Naive thymus-derived CD8-positive, alpha-beta T cell (primary cell): ENCODE results near the gene RPL11. TPM values are rescaled to one million over a fixed set of nuclear protein-coding genes. Genes with fewer than 3 reads are reported as not detected.

Source experiments
- ATAC-seq, 2 donors: fragments of 150-1000 bp; cut with Tn5 transposase in 1 of 2; sonication (Bioruptor Pico), chemical (Tn5 transposase) in 1 of 2; 1 replicate in 1 of 2; 2 replicates in 1 of 2; pipeline ENCODE4 v1.10.0; 2021; ENCODE audit warnings: mild to moderate bottlenecking in 2 of 2, moderate library complexity in 2 of 2
- POLR2A ChIA-PET: fragments of 350-600 bp; sonication (Branson Sonifier 250); formaldehyde crosslinking; loops from one replicate; lab custom pipeline; 2021; ENCODE audit warnings: antibody characterized with exemption; lab: Charles Lee
- DNase-seq, 10 donors: peaks; one replicate each; pipeline versions ENCODE4 v3.0.0 to v3.0.0-alpha.2; 2020 to 2022
- H3K27ac Mint-ChIP-seq, 10 donors: one replicate each; pipeline ENCODE4 v1.8.0; 2020 to 2022; ENCODE audit warnings: mild to moderate bottlenecking in 10 of 10, mixed read lengths in 10 of 10, moderate library complexity in 4 of 10, inconsistent platforms in 1 of 10
- H3K27me3 Mint-ChIP-seq, 5 donors: one replicate each; pipeline ENCODE4 v1.8.0; 2021 to 2022; ENCODE audit warnings: mixed read lengths in 5 of 5
- H3K36me3 Mint-ChIP-seq, 3 donors: one replicate each; pipeline ENCODE4 v1.8.0; 2020 to 2022; ENCODE audit warnings: mixed read lengths in 3 of 3, mild to moderate bottlenecking in 2 of 3, inconsistent platforms in 1 of 3
- H3K4me1 Mint-ChIP-seq, 4 donors: one replicate each; pipeline ENCODE4 v1.8.0; 2021 to 2022; ENCODE audit warnings: mixed read lengths in 4 of 4
- H3K4me3 Mint-ChIP-seq, 10 donors: one replicate each; pipeline ENCODE4 v1.8.0; 2020 to 2022; ENCODE audit warnings: mild to moderate bottlenecking in 10 of 10, mixed read lengths in 10 of 10, moderate library complexity in 6 of 10, inconsistent platforms in 1 of 10
- H3K9me3 Mint-ChIP-seq, 9 donors: one replicate each; pipeline ENCODE4 v1.8.0; 2020 to 2022; ENCODE audit warnings: mixed read lengths in 9 of 9, mild to moderate bottlenecking in 3 of 9, inconsistent platforms in 1 of 9, moderate library complexity in 1 of 9
- polyA plus RNA-seq, 3 donors: library from polyadenylated mRNA; unstranded; fragments of 300-500 nt; fragmentation: Illumina TruSeq; gene quantifications; one replicate each; pipeline ENCODE4 v1.2.3, GENCODE V29; 2021
- total RNA-seq, 8 experiments: library from RNA in 2 of 8; stranded (reverse) in 2 of 8; gene quantifications; one replicate each; pipeline ENCODE4 v1.2.3 and lab custom pipeline; 2021 to 2026

RPL11 gene
- total and polyA plus RNA-seq, 5 experiments from 2014 or later = 1,566 to 2,067 (median 1,847) TPM

- POLR2A ChIA-PET = interaction anchor here (1.0 to 2.4 kb wide), 9 partner anchors 8 to 324 kb away, joined by 3 to 20 read pairs (median 6); partner anchors contain the start of genes ASAP3, ELOA, PITHD1 and SRSF10
- Mint-ChIP-seq H3K9me3 (peaks cover 0 to 6% (median 0%) of the 10 kb centered on the region in 9 donors), H3K4me1 (peaks cover 33 to 54% (median 52%) of the 10 kb centered on the region in 4 donors), H3K36me3 (peaks cover 5 to 52% (median 11%) of the 10 kb centered on the region in 3 donors), H3K27me3 (no peaks in the 10 kb centered on the region), H3K27ac (peak overlapping the region; percentile 89 to 97 (median 95)), H3K4me3 (peak overlapping the region; percentile 90 to 98 (median 94))
- DNase-seq (peak in 2 of 10 donors; percentile 8 to 10), ATAC-seq (no peak)
Measured at GRCh38 chr1:23692308-23692871, 784 bp downstream of the RPL11 start.

GRCh38 chr1:23693599-23693998 is 2.0 kb downstream of the RPL11 start:
- Mint-ChIP-seq H3K36me3 (peaks cover 5 to 64% (median 15%) of the 10 kb centered on the region in 3 donors), H3K4me1 (peaks cover 33 to 65% (median 60%) of the 10 kb centered on the region in 4 donors), H3K27me3 (no peaks in the 10 kb centered on the region), H3K9me3 (peaks cover 0 to 2% (median 0%) of the 10 kb centered on the region in 9 donors), H3K27ac (peak overlapping the region; percentile 81 to 97 (median 95)), H3K4me3 (peak overlapping the region in 9 of 10 donors; percentile 90 to 98 (median 94))
- POLR2A ChIA-PET = no interaction called here
- ATAC-seq (no peak), DNase-seq (no peak)

- H3K4me3 Mint-ChIP-seq = peak overlapping the region in 9 of 10 donors; percentile 5 to 93 (median 48)
- no peaks in the 10 kb centered on the region for H3K27me3 Mint-ChIP-seq
- H3K9me3 Mint-ChIP-seq = no peaks in the 10 kb centered on the region
- peak overlapping the region in 7 of 10 donors; percentile 11 to 91 (median 50) for H3K27ac Mint-ChIP-seq
- H3K36me3 Mint-ChIP-seq = peaks cover 5 to 71% (median 15%) of the 10 kb centered on the region in 3 donors
- H3K4me1 Mint-ChIP-seq = peaks cover 33 to 70% (median 63%) of the 10 kb centered on the region in 4 donors
- no peak for ATAC-seq
- POLR2A ChIA-PET = no interaction called here
- DNase-seq = no peak
Measured at GRCh38 chr1:23694371-23694770, 2.8 kb downstream of the RPL11 start.

GRCh38 chr1:23695667-23696066 is 4.1 kb downstream of the RPL11 start:
- H3K27me3 Mint-ChIP-seq = no peaks in the 10 kb centered on the region
- peak overlapping the region in 6 of 10 donors; percentile 1 to 57 (median 40) for H3K27ac Mint-ChIP-seq
- DNase-seq (no peak), ATAC-seq (no peak)
- peaks cover 5 to 84% (median 22%) of the 10 kb centered on the region in 3 donors for H3K36me3 Mint-ChIP-seq
- H3K4me3 Mint-ChIP-seq = peak overlapping the region in 3 of 10 donors; percentile 23 to 59 (median 44)
- POLR2A ChIA-PET = interaction anchor here (0.8 kb wide), 1 partner anchor 26 kb away, joined by 3 read pairs; no protein-coding TSS in a partner anchor
- no peaks in the 10 kb centered on the region for H3K9me3 Mint-ChIP-seq
- H3K4me1 Mint-ChIP-seq = peaks cover 39 to 73% (median 65%) of the 10 kb centered on the region in 4 donors

- POLR2A ChIA-PET = no interaction called here
- DNase-seq (no peak), ATAC-seq (no peak)
- H3K27me3 Mint-ChIP-seq = no peaks in the 10 kb centered on the region
- peak overlapping the region in 3 of 10 donors; percentile 0 to 56 (median 36) for H3K4me3 Mint-ChIP-seq
- peaks cover 39 to 76% (median 66%) of the 10 kb centered on the region in 4 donors for H3K4me1 Mint-ChIP-seq
- peaks cover 5 to 92% (median 22%) of the 10 kb centered on the region in 3 donors for H3K36me3 Mint-ChIP-seq
- peak overlapping the region in 5 of 10 donors; percentile 22 to 41 (median 32) for H3K27ac Mint-ChIP-seq
- no peaks in the 10 kb centered on the region for H3K9me3 Mint-ChIP-seq
Measured at GRCh38 chr1:23696335-23696989, 4.9 kb downstream of the RPL11 start.

GRCh38 chr1:23698466-23698865 is 6.9 kb downstream of the RPL11 start:
- peaks cover 5 to 95% (median 16%) of the 10 kb centered on the region in 3 donors for H3K36me3 Mint-ChIP-seq
- H3K27ac Mint-ChIP-seq = peak overlapping the region in 1 of 10 donors; percentile 22
- POLR2A ChIA-PET = no interaction called here
- H3K4me1 Mint-ChIP-seq = peaks cover 26 to 63% (median 53%) of the 10 kb centered on the region in 4 donors
- DNase-seq = no peak
- no peaks in the 10 kb centered on the region for H3K27me3 Mint-ChIP-seq
- no peak for ATAC-seq
- no peaks in the 10 kb centered on the region for H3K9me3 Mint-ChIP-seq
- H3K4me3 Mint-ChIP-seq = peak overlapping the region in 1 of 10 donors; percentile 26

- Mint-ChIP-seq H3K36me3 (peaks cover under 1 to 87% (median 16%) of the 10 kb centered on the region in 3 donors), H3K9me3 (no peaks in the 10 kb centered on the region), H3K4me1 (peaks cover 19 to 53% (median 42%) of the 10 kb centered on the region in 4 donors), H3K27ac (no peak overlapping the region), H3K4me3 (no peak overlapping the region), H3K27me3 (no peaks in the 10 kb centered on the region)
- ATAC-seq (no peak), DNase-seq (no peak)
- POLR2A ChIA-PET = interaction anchor here (0.6 to 1.6 kb wide), 2 partner anchors 8 to 47 kb away, joined by 3 read pairs; partner anchors contain the start of gene RPL11
Measured at GRCh38 chr1:23699280-23700179, 7.9 kb downstream of the RPL11 start.

GRCh38 chr1:23701310-23701709 is 9.7 kb downstream of the RPL11 start:
- H3K27ac Mint-ChIP-seq = peak overlapping the region in 2 of 10 donors; percentile 22 to 53
- POLR2A ChIA-PET = no interaction called here
- peaks cover 9 to 37% (median 24%) of the 10 kb centered on the region in 4 donors for H3K4me1 Mint-ChIP-seq
- DNase-seq = no peak
- H3K9me3 Mint-ChIP-seq = no peaks in the 10 kb centered on the region
- H3K4me3 Mint-ChIP-seq = no peak overlapping the region
- H3K36me3 Mint-ChIP-seq = peaks cover 0 to 74% (median 16%) of the 10 kb centered on the region in 3 donors
- no peaks in the 10 kb centered on the region for H3K27me3 Mint-ChIP-seq
- no peak for ATAC-seq

- H3K36me3 Mint-ChIP-seq = peaks cover 0 to 67% (median 12%) of the 10 kb centered on the region in 3 donors
- DNase-seq = no peak
- H3K4me3 Mint-ChIP-seq = no peak overlapping the region
- POLR2A ChIA-PET = no interaction called here
- H3K4me1 Mint-ChIP-seq = peaks cover 6 to 30% (median 17%) of the 10 kb centered on the region in 4 donors
- H3K27ac Mint-ChIP-seq = peak overlapping the region in 1 of 10 donors; percentile 22
- H3K9me3 Mint-ChIP-seq = no peaks in the 10 kb centered on the region
- ATAC-seq = no peak
- no peaks in the 10 kb centered on the region for H3K27me3 Mint-ChIP-seq
Measured at GRCh38 chr1:23701996-23702395, 10.4 kb downstream of the RPL11 start.

- H3K36me3 Mint-ChIP-seq = peaks cover 0 to 52% (median 2%) of the 10 kb centered on the region in 3 donors
- H3K9me3 Mint-ChIP-seq = no peaks in the 10 kb centered on the region
- POLR2A ChIA-PET = no interaction called here
- H3K27ac Mint-ChIP-seq = no peak overlapping the region
- H3K4me1 Mint-ChIP-seq = peaks cover 0 to 22% (median 15%) of the 10 kb centered on the region in 4 donors
- ATAC-seq = no peak
- no peak overlapping the region for H3K4me3 Mint-ChIP-seq
- no peak for DNase-seq
- no peaks in the 10 kb centered on the region for H3K27me3 Mint-ChIP-seq
Measured at GRCh38 chr1:23704834-23705495, 13.4 kb downstream of the RPL11 start.

GRCh38 chr1:23709229-23709628 is 17.6 kb downstream of the RPL11 start:
- Mint-ChIP-seq H3K27me3 (no peaks in the 10 kb centered on the region), H3K4me1 (peaks cover 0 to 18% (median 12%) of the 10 kb centered on the region in 4 donors), H3K9me3 (no peaks in the 10 kb centered on the region), H3K27ac (peak overlapping the region in 3 of 10 donors; percentile 6 to 78 (median 38)), H3K36me3 (peaks cover 0 to 24% (median 0%) of the 10 kb centered on the region in 3 donors), H3K4me3 (no peak overlapping the region)
- DNase-seq (no peak), ATAC-seq (no peak)
- POLR2A ChIA-PET = interaction anchor here (0.8 kb wide), 1 partner anchor 605 kb away, joined by 5 read pairs; no protein-coding TSS in a partner anchor
